Neural crest cell (in vitro differentiated cells): ENCODE results near the gene KIAA2012. TPM values are rescaled to one million over a fixed set of nuclear protein-coding genes. Genes with fewer than 3 reads are reported as not detected.

ENCODE experiments used
- DNase-seq: peaks from one replicate; pipeline ENCODE4 v3.0.0; 2021; ENCODE audit warnings: low read depth, mixed read lengths, low spot score
- H3K27ac Mint-ChIP-seq: one replicate; pipeline ENCODE4 v1.8.0; 2021; ENCODE audit warnings: mild to moderate bottlenecking, mixed read lengths; ENCODE audit not compliant: unreplicated experiment
- H3K27me3 Mint-ChIP-seq: 2 replicates; pipeline ENCODE4 v1.8.0; 2021; ENCODE audit warnings: low read depth, mild to moderate bottlenecking, mixed read lengths
- H3K36me3 Mint-ChIP-seq: 2 replicates; pipeline ENCODE4 v1.8.0; 2021; ENCODE audit warnings: low read depth, mild to moderate bottlenecking, mixed read lengths
- H3K4me1 Mint-ChIP-seq: 2 replicates; pipeline ENCODE4 v1.8.0; 2021; ENCODE audit warnings: mixed read lengths
- H3K4me3 Mint-ChIP-seq: one replicate; pipeline ENCODE4 v1.8.0; 2021; ENCODE audit warnings: mild to moderate bottlenecking, mixed read lengths
- H3K9me3 Mint-ChIP-seq: 2 replicates; pipeline ENCODE4 v1.8.0; 2021; ENCODE audit warnings: mixed read lengths
- CTCF ChIP-seq: fragments of 200-600 bp; sonication (generic); conservative IDR thresholded peaks from 2 replicates; pipeline ENCODE4 v1.5.0; 2021; ENCODE audit warnings: antibody characterized with exemption, mild to moderate bottlenecking
- total RNA-seq: library from RNA; stranded (reverse); gene quantifications from 2 replicates; pipeline ENCODE4 v1.2.1, GENCODE V29; 2021

The KIAA2012 gene
- total RNA-seq, 1 donor from 2014 or later = 0.07 TPM

GRCh38 chr2:202169131-202169530, 96.1 kb downstream of the KIAA2012 start:
- Mint-ChIP-seq H3K36me3 (no peaks in the 10 kb centered on the region), H3K27me3 (peaks cover 6% of the 10 kb centered on the region), H3K9me3 (no peaks in the 10 kb centered on the region), H3K4me3 (no peak overlapping the region), H3K27ac (no peak overlapping the region), H3K4me1 (peaks cover 23% of the 10 kb centered on the region)
- TF ChIP-seq CTCF = no peak
- no peak for DNase-seq

GRCh38 chr2:202169832-202170424, 96.9 kb downstream of the KIAA2012 start:
- no peak for DNase-seq
- no peak for TF ChIP-seq CTCF
- H3K9me3 Mint-ChIP-seq = no peaks in the 10 kb centered on the region
- H3K36me3 Mint-ChIP-seq = no peaks in the 10 kb centered on the region
- peaks cover 18% of the 10 kb centered on the region for H3K4me1 Mint-ChIP-seq
- no peak overlapping the region for H3K27ac Mint-ChIP-seq
- H3K27me3 Mint-ChIP-seq = peaks cover 6% of the 10 kb centered on the region
- H3K4me3 Mint-ChIP-seq = no peak overlapping the region

GRCh38 chr2:202171241-202171825, 98.3 kb downstream of the KIAA2012 start:
- peak overlapping the region; percentile 20 for H3K4me3 Mint-ChIP-seq
- peaks cover 6% of the 10 kb centered on the region for H3K27me3 Mint-ChIP-seq
- H3K36me3 Mint-ChIP-seq = peaks cover under 1% of the 10 kb centered on the region
- H3K4me1 Mint-ChIP-seq = peaks cover 15% of the 10 kb centered on the region
- peak; percentile 54 for DNase-seq
- no peak for TF ChIP-seq CTCF
- peaks cover under 1% of the 10 kb centered on the region for H3K9me3 Mint-ChIP-seq
- no peak overlapping the region for H3K27ac Mint-ChIP-seq

GRCh38 chr2:202172439-202173211, 99.6 kb downstream of the KIAA2012 start:
- DNase-seq = no peak
- Mint-ChIP-seq H3K36me3 (peaks cover 2% of the 10 kb centered on the region), H3K4me3 (no peak overlapping the region), H3K9me3 (peaks cover 4% of the 10 kb centered on the region), H3K4me1 (peaks cover 15% of the 10 kb centered on the region), H3K27me3 (peaks cover 6% of the 10 kb centered on the region), H3K27ac (no peak overlapping the region)
- no peak for TF ChIP-seq CTCF

GRCh38 chr2:202178346-202178958, 105.4 kb downstream of the KIAA2012 start:
- H3K36me3 Mint-ChIP-seq = peaks cover 5% of the 10 kb centered on the region
- no peaks in the 10 kb centered on the region for H3K27me3 Mint-ChIP-seq
- no peak overlapping the region for H3K4me3 Mint-ChIP-seq
- peak; percentile 95 for TF ChIP-seq CTCF
- peak; percentile 61 for DNase-seq
- peaks cover 7% of the 10 kb centered on the region for H3K9me3 Mint-ChIP-seq
- H3K27ac Mint-ChIP-seq = no peak overlapping the region
- no peaks in the 10 kb centered on the region for H3K4me1 Mint-ChIP-seq
